GM12892 (cell line): ENCODE results near the gene ATP9A.

Experiments
- POLR2A ChIP-seq: IDR thresholded peaks from 2 replicates; pipeline ENCODE4 v1.6.1; 2011; ENCODE audit warnings: low read depth, low read length, control low read depth
- POLR2AphosphoS5 ChIP-seq: IDR thresholded peaks from 2 replicates; pipeline ENCODE4 v1.6.1; 2011; ENCODE audit warnings: low read depth, low read length, control low read depth

- TF ChIP-seq POLR2A (no peak), POLR2AphosphoS5 (no peak)
Measured at GRCh38 chr20:51789434-51789833, 21.2 kb upstream of the ATP9A start.
